GM21526 (cell line): ENCODE data around the gene RFX8.
"Not testable (repeated sequence)": the region's sequence is repeated elsewhere in the genome, so short reads cannot be mapped to it uniquely, and the experiment has no call there.

Experiments used
- ATAC-seq: cut with Tn5 transposase; IDR thresholded peaks from one replicate; pipeline ENCODE4 v1.9.1; 2021; ENCODE audit warnings: moderate library complexity; ENCODE audit not compliant: unreplicated experiment, low FRiP score

RFX8 gene

DNA sequence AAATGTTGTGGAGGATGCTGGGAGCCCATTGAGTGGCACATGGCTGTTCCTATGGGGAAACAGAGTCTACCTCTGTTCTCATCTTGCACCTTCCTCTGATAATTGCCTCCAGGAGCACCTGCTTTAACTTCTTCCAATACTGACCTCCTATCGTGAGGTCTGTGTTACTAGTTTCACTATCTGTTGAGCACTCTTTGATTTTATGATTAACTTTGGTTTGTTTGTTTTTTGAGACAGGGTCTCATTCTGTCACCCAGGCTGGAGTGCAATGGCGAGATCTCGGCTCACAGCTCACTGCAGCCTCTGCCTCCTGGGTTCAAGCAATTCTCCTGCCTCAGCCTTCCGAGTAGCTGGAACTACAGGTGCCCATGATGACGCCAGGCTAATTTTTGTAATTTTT lies 12.1 kb upstream of the RFX8 start:
- ATAC-seq = no peak

DNA sequence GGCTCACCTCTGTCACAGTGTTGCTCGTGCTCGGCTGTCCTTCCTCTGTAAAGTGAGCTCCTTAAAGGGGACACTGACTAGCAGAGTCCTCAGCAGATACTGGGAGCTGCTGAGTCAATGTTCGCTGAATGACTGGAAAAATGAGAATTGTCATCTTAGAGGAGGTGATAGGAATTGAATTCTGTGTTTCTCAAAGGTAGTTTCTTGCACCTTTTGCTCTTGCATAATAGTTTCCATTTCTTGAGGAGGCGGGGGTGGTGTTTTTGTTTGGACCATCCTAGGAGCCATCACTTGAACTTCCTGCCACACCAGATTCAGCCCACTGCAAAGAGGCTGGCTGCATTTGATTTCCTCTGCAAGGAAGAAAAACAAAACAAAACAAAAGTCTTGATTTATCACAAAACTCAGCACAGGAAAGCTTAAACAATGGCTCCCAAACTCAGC lies 11.4 kb upstream of the RFX8 start:
- ATAC-seq = no peak

DNA sequence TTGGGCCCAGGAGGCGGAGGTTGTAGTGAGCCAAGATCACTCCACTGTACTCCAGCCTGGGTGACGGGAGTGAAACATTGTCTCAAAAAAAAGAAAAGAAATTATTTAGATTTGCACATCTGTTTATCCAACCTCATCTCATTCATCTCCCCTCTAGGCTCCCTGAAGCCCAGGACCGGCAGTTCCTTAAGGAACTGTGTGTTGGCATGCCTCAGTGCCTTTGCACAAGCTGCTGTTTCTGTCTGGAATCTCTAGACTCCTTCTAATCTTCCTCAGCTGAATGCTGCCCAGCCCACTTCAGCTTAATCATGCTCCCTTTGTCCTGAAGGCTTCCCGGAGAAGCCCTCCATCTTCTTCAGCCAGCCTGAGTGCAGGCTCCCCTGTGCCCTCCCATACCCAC lies 10.9 kb upstream of the RFX8 start:
- ATAC-seq = no peak

DNA sequence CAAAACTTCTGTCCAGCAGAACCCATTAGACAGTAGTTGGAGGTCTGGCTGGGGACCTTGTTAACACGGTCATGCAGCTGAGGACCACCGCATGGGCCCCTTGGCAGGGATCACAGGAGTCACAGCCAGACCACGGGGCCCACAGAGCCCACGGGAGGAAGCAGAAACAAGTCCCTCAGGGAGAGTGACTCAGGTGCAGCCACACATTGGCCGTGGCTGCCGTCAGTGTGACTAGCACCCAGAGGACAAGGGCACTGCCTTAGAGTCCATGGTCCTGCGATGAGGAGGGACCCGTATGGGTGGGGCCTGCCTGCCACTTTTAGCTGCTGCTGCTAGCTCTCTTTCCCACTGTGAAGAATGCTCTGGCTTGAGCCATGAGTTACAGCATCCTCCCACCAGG lies 5.9 kb upstream of the RFX8 start:
- ATAC-seq = no peak

DNA sequence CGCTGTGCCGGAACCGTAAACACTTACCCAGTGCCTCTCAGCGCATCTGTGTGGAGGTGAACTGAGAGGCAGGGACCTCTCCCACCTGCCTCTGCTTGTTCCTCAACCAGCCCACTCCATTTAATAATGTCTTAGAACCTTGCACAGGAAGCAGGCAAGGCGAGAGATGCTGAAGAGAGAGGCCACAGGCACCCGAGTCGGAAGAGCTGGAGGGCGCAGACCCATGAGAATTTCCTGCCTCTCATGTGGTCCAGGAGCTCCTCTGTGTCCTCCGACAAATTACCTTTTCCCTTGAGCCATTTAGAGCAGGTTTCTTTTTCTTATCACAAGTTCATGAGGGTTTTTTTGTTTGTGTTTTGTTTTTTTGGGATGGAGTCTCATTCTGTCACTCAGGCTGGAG lies 4.9 kb upstream of the RFX8 start:
- ATAC-seq = no peak

DNA sequence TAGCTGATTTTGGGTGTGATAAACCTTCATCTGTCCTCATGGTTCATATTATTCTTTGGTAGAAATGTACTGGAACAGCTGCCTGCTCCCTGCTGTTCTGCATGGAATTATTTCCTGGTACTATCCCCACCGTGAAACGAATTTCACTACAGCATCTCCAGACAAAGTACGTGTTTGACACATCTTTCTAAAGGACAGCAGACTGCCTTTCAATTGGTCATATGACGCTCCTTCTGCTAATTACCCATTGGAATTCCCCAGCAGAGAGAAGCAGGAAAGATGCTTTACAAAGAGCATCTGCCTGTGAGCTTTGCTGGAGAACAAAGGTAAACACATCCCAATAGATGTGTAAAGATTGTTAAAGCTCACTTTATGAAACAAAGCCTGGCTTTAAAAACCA lies 4.4 kb upstream of the RFX8 start:
- no peak for ATAC-seq

DNA sequence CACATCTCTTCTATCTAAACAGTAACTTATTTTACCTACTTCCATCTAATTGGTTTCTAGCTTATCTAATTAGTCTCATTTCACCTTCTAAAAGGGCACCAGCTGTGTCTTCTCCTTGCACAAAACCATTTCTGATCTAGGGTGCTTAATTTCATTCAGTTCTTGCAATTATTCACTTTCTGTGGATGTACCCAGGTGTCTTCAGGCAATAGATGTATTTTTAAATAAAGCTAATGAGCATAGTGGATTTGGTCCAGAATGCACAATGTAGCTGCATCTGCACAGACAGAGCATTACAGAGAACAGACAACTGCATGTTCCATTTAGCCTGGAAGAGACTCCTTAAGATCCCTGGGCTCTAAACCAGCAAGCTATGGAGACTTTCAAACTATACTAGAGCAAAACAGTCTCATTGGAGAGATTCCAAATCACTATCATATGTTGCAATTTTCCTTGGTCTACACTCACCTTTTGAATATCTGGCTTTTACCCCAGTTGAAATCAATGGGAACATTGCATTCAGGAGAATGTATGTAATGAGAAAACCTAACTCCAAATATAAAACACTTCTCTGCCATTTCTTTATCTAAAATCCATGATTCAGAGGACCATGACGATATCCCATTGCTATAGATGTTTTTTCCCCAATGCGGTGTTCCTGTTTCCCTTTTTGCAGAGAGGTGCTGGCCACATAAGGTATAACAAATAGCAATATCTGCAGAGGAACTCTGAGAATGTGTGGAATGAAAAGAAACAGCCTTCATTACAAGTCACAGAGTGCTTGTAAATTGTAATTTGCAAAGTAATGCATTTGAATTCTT lies 3.5 kb upstream of the RFX8 start:
- no peak for ATAC-seq

DNA sequence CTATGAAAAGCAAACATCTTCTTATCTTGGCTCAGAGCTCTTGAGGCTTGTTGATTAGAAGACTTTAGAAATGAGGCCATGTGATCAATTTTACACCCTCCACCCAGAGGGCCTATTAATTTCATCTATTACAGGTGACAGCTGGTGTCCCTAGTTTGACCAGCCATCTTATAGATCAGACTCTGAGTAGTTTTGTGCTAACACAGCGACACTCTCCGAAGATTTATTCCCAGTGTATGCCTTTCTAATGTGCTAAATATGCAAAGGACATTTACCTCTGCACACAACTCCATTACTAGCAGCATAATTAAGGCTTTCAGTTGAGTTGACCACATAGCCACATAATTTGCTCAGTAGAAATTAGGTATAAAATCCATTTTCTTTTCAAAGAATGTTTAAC lies 2.6 kb upstream of the RFX8 start:
- ATAC-seq = no peak

DNA sequence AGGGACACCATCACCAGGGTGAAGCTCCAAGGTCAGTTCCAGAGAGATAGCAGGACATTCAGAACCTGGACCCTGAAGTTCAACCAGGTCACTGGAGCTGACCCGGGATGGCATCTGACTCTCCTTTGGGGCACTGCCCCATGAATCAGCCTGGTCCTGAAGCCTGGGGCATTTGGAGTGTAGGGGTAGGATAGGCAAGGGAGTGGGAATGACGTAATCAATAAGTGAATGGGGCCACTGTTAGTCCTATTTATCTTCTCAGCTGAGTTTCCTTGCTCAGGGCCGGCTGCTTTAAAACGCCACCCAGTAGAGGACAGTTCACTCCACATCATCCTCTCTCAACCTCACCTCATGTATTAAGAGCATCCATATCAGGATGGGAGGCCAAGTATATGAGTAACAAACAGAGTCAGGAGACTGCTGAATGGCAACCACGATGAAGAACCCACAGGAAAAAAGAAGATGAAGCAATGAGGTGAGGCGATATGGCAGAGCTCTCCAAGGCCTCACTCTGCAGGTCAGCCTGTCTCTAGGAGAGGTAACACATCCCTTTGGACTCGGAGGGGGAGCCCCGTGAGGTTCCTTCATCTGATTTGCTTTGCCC lies 1.8 kb upstream of the RFX8 start:
- ATAC-seq = no peak

DNA sequence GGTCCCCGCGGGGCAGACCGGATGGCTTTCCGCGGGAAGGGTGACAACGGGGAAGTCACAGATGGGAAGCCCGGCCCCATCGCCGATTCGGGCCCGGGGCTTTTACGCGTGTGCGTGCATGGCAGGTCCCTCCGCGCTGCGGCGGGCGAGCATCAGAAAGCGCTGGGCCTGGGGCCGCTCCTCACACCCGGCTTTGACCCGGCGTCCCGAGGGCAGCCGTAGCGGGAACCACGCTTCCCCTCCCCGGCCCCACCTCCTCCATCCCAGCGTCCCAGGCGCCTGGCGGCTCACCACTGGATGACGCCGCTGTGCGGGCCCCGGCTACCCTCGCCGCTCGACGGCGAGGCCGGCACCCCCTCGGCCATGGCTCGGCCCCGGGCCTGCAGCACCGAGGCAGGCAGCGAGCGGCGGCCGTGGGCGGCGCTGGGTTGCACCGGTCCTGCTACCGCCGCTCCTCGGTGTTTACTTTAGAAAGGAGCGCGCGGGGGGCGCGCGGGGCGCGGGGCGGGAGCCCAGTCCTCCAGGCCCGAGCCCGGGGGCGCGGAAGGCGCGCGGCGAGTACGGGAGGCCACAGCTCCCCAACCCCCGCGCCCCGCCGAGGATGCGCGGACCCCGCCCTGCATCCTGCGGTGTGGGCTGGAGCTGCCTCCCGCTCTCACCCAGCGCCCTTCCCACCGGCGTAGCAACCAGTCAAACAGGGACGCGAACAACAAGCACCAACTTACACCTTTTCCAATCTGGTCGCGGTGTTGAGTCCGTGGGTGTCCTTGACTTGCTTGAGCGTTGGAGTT lies 806 bp downstream of the RFX8 start:
- no peak for ATAC-seq

DNA sequence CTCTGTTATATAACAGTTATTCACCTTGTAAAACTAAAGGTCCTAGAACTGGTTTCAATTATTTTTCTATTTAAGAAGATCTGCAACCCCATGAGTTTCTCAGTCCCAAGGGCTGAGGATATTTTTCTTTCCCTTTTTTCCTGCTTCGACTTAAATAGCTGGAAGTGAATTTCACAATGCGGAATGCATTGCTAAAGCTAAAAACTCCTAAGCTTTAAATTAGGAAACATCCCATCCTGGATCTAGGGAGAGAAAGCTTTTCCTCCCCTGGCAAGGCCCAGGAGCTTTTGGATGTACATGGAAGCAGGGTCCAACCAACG lies 1.4 kb downstream of the RFX8 start:
- ATAC-seq = no peak

DNA sequence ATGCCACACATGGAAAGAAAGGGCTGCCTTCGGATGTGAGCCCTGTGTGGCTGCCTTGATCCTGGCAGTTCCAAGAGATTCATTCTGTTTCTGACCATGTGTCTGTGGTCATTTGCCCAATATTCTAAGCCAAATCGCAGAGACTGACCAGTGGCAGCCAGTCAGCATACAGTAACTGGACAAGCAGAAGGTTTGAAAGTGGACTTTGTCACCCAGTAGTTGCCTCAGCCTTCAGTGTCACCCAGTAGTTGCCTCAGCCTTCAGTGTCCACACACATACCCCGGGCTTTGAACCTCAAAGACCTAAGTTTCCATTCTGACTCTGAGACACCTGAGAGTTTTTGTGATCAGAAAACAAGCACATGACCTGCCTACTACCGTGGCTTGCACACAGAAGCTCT lies 5.0 kb downstream of the RFX8 start:
- no peak for ATAC-seq

DNA sequence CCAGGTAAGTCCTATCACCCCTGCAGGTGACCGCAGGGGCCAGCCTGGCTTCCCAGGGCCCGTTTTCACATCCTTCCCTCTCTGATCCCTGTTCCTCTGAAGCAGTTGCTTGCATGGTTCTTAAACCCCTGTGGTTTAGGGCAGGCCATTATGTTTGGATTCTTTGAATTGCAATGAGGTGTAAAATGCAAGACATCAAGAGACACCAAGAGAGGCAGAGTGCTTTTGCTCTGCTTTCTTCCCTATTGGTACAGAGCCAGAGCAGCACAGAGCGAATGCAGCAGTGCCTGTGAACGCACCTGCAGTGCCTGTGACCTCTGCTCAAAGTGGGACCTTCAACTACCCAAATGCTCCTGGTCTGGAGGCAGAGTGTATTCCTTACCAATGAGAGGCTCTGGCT lies 7.6 kb downstream of the RFX8 start:
- no peak for ATAC-seq

DNA sequence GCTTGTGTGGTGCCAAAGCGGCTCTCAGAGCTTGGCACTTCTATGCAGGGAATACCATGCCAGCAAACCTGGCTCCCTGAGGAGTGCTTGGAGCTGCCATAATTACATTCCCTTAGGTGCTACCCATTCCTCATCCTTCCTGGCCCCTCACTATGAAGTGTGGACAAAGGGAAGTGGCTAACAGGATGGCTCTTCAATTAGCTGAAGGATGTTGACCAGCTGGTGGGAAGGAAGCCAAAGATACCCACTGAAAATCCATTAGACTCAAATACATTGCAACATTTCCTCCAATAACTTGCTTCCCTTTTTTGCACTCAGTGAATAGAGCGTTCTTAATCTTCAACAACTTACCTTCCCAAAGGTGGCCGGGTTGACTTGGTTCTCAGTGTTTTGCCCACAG lies 8.5 kb downstream of the RFX8 start:
- no peak for ATAC-seq

DNA sequence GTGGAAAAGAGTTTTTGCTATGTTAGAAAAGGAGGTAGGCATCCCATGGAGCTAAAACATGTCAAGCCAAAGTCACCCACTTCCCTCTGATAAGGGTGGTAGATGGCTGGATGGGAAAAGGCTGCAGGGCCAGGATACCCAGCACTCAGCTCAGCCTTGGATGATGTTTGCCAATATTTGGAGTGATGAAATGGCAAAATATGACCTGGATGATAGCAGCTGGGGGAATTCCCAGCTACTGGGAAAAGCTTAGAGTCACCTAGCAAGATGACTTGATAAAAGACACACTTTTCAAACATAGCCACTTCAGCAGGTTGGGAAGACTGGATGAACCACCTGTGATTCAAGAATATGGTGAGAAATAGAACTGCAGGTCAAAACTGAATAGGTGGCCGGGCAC lies 10.1 kb downstream of the RFX8 start:
- ATAC-seq = no peak

DNA sequence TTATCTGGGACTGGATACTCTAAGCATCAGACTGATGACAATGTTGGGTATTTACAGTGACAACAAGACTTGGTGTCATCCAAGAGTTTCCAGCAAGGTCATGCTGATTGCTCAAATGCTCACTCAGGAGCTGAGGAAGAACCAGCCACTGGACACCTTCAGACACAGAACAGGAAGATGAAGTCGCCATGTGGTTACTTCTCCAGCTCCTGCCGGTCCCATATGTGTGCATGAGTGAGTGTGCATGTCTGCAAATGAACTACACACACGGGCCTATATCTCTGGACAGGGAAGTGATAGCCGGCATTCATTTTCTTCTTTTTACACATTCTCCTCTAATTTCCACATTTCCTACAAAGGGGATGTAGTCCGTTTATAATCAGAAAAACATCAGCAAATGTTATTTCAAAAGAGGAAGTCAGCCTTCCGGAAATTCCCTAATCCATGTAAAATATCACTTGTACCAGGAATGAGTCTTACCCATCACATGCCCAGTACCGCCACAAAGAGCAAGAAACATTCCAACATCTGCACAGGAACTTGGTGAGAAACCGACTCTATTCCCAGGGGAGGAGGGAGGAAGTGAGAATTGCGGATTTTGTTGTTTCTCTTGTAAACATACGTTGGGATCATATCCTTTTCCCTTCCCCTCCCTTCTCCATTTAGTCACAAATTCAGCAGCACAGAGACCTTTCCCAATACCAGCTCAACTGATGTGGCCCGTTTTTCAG lies 10.8 kb downstream of the RFX8 start:
- ATAC-seq = no peak

DNA sequence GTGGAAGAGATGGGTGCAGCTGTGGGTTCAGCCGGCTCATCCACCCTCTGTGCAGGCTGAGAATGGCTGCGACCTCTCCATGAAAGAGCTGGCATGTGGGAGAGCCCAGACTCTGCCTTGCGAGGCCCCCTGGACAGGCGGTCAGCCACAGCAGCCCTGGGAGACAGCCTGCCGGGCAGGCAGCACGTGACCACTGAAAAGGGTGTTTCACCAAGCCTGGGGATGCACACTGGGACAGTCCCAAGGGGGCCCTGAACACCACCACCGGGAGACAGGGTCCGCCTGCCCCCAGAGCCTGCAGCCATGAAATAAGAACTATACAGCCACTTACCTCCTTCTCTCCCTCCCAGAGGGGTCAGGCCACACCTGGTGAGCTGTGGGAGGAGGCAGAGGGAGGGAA lies 11.5 kb downstream of the RFX8 start:
- no peak for ATAC-seq

DNA sequence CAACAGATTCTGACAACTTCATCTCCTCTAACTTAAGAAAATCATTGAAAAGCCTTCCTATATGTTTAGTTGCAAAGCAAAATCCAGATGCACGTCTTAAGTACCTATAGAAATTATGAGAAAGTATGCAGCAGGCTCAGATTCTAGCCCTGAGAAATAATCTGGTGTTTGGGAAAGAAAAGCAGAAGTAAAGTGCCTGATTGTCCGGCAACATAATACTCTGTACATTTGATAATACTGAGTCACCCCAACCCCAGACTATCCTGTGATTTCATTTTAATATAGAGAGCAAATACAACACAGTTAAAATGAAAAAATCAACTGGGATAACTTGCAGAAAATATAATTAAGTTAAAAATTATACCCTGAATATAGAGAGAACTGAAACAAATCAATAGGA lies 13.5 kb downstream of the RFX8 start:
- ATAC-seq = no peak

DNA sequence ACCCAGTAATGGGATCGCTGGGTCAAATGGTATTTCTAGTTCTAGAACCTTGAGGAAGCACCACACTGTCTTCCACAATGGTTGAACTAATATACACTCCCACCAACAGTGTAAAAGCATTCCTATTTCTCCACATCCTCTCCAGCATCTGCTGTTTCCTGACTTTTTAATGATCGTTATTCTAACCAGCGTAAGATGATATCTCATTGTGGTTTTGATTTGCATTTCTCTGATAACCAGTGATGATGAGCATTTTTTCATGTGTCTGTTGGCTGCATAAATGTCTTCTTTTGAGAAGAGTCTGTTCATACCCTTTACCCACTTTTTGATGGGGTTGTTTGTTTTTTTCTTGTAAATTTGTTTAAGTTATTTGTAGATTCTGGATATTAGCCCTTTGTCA lies 20.5 kb downstream of the RFX8 start:
- not testable (repeated sequence) for ATAC-seq

DNA sequence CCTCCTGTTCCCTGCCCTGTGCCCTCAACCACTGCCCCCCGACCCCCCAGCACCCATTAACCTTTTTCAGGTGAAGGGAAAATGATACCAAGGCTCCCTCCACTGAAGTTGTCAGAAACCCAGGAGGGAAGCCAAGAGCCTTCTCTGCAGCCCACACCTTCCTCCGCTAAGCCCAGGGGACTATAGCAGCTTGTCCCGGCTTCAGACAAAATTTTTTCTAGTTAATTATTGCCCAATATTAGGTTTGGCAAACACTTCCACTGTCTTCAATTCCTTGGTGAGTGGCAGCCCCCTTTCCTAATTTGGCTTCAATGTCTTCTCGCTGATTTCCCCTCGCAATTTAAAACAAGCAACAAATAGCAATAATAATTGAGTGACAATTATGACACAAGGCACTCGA lies 23.9 kb downstream of the RFX8 start:
- no peak for ATAC-seq

DNA sequence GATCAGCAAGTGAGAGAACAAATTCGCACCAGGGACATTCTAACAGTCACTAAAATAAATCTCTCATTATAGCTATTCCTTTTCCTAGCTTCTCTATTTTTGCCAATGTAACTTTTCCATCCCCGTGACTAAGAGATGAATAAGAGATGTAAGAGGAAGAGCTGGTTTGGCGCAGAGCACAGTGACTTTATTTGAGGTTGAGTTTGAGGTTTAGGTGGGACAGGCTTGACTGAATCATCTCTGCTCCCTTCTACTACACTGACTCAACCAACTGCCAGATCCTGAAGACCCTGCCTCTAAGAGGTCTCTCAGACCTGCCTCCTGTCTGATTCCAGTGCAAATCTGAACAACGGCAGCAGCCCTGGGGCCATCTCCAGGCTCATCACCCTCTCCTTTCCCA lies 28.0 kb downstream of the RFX8 start:
- ATAC-seq = no peak
